Prostate gland (tissue), 2 donors: ENCODE results near the gene ZMYM5. TPM values are rescaled to one million over a fixed set of nuclear protein-coding genes. Genes with fewer than 3 reads are reported as not detected.
"Not testable (repeated sequence)": the region's sequence is repeated elsewhere in the genome, so short reads cannot be mapped to it uniquely, and the experiment has no call there.

Source experiments
- DNase-seq: peaks from one replicate; pipeline ENCODE4 v3.0.0-alpha.2; 2019; ENCODE audit warnings: low spot score
- H3K27ac ChIP-seq, 2 donors: fragments of 200-600 bp; sonication (generic); 2 replicates each; pipeline ENCODE4 v1.5.1; 2017 to 2019
- H3K27me3 ChIP-seq: fragments of 200-600 bp; sonication (generic); replicated peaks from 2 replicates; pipeline ENCODE4 v1.5.1; 2019; ENCODE audit not compliant: insufficient read depth
- H3K36me3 ChIP-seq, 2 donors: fragments of 200-600 bp; sonication (generic); 1 replicate in 1 of 2; 2 replicates in 1 of 2; pipeline versions ENCODE4 v1.5.1 to v1.8.1; 2017 to 2019
- H3K4me1 ChIP-seq: fragments of 200-600 bp; sonication (generic); replicated peaks from 2 replicates; pipeline ENCODE4 v1.5.1; 2019
- H3K4me3 ChIP-seq, 2 donors: fragments of 200-600 bp; sonication (generic); 2 replicates each; pipeline ENCODE4 v1.5.1; 2017 to 2019
- H3K9me3 ChIP-seq: fragments of 200-600 bp; sonication (generic); 2 replicates; pipeline ENCODE4 v1.5.1; 2017
- CTCF ChIP-seq, 4 experiments: fragments of 200-600 bp in 2 of 4; fragments of 450-650 bp in 2 of 4; sonication (generic) in 2 of 4; IDR thresholded peaks; 1 replicate in 3 of 4; 2 replicates in 1 of 4; pipeline ENCODE4 v1.5.1; 2016 to 2019; ENCODE audit warnings: antibody characterized with exemption in 4 of 4, mild to moderate bottlenecking in 2 of 4, moderate library complexity in 2 of 4
- POLR2A ChIP-seq: fragments of 450-650 bp; IDR thresholded peaks from one replicate; pipeline ENCODE4 v1.6.1; 2016; ENCODE audit warnings: antibody characterized with exemption, mild to moderate bottlenecking
- POLR2AphosphoS5 ChIP-seq: sonication (generic); formaldehyde crosslinking; IDR thresholded peaks from one replicate; pipeline ENCODE4 v1.6.1; 2017; ENCODE audit warnings: antibody characterized with exemption
- WGBS: methylation state at CpG from one replicate; pipeline ENCODE4 v1.1.5; 2018; 5-methylcytosine and 5-hydroxymethylcytosine counted together
- intact Hi-C: fragments of 100-400 bp; cut with DNase I; formaldehyde crosslinking; loops from one replicate; pipeline ENCODE4 v1.14.2; 2022
- total RNA-seq, 2 donors: library from RNA; depleted of rRNA; stranded (reverse); fragments of >200 nt; gene quantifications; one replicate each; pipeline ENCODE4 v1.1.0, GENCODE V29; 2016

Gene ZMYM5
- total RNA-seq, 2 donors from 2014 or later = 19.6 to 21.5 TPM

GRCh38 chr13:19864024-19864745 is 736 bp upstream of the ZMYM5 start:
- intact Hi-C loops = loop anchor here (5.0 kb wide), 3 partner anchors 82 to 232 kb away; partner anchors contain the start of genes MPHOSPH8, PSPC1 and ZMYM2
- WGBS = under 1% methylated on average over 38 of the region's 54 CpGs
- Histone ChIP-seq H3K27me3 (no peaks in the 10 kb centered on the region), H3K4me3 (peak overlapping the region; percentile 86 to 90), H3K36me3 (no peaks in the 10 kb centered on the region), H3K27ac (peak overlapping the region; percentile 97 to 99), H3K9me3 (no peaks in the 10 kb centered on the region), H3K4me1 (no peaks in the 10 kb centered on the region)
- TF ChIP-seq POLR2A = no peak
- TF ChIP-seq CTCF (IDR thresholded peaks at IDR 0.05) = no peak
- TF ChIP-seq POLR2AphosphoS5 = no peak
- peak; percentile 36 for DNase-seq

DNA sequence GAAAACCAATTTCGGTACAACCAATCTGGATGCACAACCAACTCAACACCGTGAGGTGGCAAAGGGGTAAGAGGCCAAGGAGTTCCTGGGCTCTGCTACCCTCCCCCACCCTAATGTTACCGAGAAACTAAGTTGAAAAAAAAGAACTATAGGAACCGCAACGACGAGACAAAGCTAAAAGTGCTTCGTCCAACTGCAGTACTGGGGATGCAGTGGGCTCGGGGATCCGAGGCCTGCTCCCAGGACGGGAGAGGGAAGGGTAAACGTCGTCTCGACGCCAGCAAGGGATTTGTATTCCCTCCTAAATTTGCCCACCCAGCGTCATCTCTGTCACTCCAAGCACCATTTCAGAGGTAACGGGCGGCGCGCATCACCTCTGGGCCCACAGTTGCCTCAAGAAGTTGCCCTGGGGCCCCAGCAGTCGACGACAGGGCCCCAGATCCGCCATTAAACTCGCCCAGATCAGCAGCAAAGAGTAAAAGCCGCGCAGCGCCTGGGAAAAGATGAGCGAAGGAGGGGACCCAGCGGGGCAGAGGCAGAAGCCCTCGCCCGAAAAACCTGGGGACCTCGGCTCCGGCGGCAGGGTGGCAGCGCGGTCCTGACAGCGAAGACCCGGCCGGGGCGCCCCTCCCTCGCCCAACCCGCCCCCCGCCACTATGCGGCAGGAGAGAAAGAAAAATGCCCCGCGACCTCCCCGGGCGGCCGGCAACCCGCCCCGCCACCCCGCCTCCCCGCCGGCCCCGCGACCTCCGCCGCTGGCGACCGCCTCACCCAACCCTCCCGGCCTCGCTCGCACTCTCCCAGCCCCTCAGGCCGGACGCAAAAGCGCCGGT is 752 bp downstream of the ZMYM5 start:
- H3K9me3 ChIP-seq = no peaks in the 10 kb centered on the region
- no peaks in the 10 kb centered on the region for H3K4me1 ChIP-seq
- H3K36me3 ChIP-seq = no peaks in the 10 kb centered on the region
- peak; percentile 19 for DNase-seq
- H3K4me3 ChIP-seq = peak overlapping the region; percentile 86 to 90
- WGBS = 2% methylated on average over 26 of the region's 66 CpGs
- H3K27ac ChIP-seq = peak overlapping the region; percentile 97 to 99
- intact Hi-C loops = loop anchor here (5.0 kb wide), 3 partner anchors 80 to 230 kb away; partner anchors contain the start of genes MPHOSPH8, PSPC1 and ZMYM2
- TF ChIP-seq POLR2AphosphoS5 (no peak), CTCF (IDR thresholded peaks at IDR 0.05) (no peak), POLR2A (no peak)
- H3K27me3 ChIP-seq = no peaks in the 10 kb centered on the region

- H3K4me1 ChIP-seq = no peaks in the 10 kb centered on the region
- peak overlapping the region; percentile 86 to 90 for H3K4me3 ChIP-seq
- TF ChIP-seq CTCF (IDR thresholded peaks at IDR 0.05) = no peak
- TF ChIP-seq POLR2AphosphoS5 = no peak
- TF ChIP-seq POLR2A = no peak
- 6% methylated on average over 4 of the region's 4 CpGs for WGBS
- no peaks in the 10 kb centered on the region for H3K36me3 ChIP-seq
- DNase-seq = no peak
- no peaks in the 10 kb centered on the region for H3K9me3 ChIP-seq
- intact Hi-C loops = loop anchor here (5.0 kb wide), 3 partner anchors 79 to 229 kb away; partner anchors contain the start of genes MPHOSPH8, PSPC1 and ZMYM2
- no peaks in the 10 kb centered on the region for H3K27me3 ChIP-seq
- peak overlapping the region; percentile 97 to 99 for H3K27ac ChIP-seq
Measured at GRCh38 chr13:19861762-19862161, 1.7 kb downstream of the ZMYM5 start.

DNA sequence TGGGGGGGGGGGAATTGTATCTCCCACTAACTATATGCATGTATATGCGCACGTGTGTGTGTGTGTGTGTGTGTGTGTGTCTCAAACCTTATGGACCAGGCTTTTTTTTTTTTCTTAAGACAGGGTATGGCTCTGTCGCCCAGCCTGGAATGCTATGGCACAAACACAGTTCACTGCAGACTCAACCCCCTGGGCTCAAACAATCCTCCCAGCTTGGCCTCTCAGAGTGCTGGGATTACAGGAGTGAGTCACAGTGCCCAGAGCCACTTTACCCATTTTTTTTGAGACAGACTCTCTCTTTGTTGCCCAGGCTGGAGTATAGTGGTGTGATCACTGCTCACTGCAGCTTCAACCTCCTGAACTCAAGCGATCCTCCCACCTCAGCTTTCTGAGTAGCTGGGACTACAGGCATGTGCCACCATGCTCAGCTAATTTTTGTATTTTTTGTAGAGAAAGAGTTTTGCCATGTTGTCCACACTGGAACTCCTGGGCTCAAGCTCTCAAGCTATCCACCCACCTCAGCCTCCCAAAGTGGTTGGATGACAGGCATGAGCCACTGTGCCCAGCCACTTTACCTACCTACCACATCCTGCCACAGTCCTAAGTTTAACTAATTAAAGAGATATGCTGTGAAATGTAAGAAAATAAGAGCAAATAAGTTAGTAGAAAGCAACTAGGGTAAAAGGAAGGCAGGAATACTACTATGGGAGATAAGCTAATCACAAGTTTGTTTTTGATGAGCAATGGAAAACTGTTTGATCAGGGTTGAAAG is 2.4 kb downstream of the ZMYM5 start:
- H3K36me3 ChIP-seq = no peaks in the 10 kb centered on the region
- H3K4me3 ChIP-seq = no peak overlapping the region
- no peaks in the 10 kb centered on the region for H3K9me3 ChIP-seq
- H3K27me3 ChIP-seq = no peaks in the 10 kb centered on the region
- no peak overlapping the region for H3K27ac ChIP-seq
- H3K4me1 ChIP-seq = no peaks in the 10 kb centered on the region
- TF ChIP-seq POLR2A (no peak), POLR2AphosphoS5 (no peak), CTCF (IDR thresholded peaks at IDR 0.05) (no peak)
- no peak for DNase-seq
- intact Hi-C loops = loop anchor here (5.0 kb wide), 3 partner anchors 79 to 229 kb away; partner anchors contain the start of genes MPHOSPH8, PSPC1 and ZMYM2
- WGBS = 80% methylated on average over 4 of the region's 4 CpGs

GRCh38 chr13:19857637-19858036 is 5.8 kb downstream of the ZMYM5 start:
- H3K4me3 ChIP-seq, intact Hi-C loops, DNase-seq, H3K36me3 ChIP-seq, H3K4me1 ChIP-seq, H3K27me3 ChIP-seq, H3K9me3 ChIP-seq, H3K27ac ChIP-seq: not testable (repeated sequence)
- 100% methylated on average over 2 of the region's 2 CpGs for WGBS
